Stimulated activated CD8-positive, alpha-beta memory T cell treated with anti-CD3 and anti-CD28 coated beads, Interleukin-15, amount 100 ng/mL, for 4 hours (primary cell): Measurements from ENCODE around the gene GSAP.

Source experiments
- DNase-seq, 2 donors: peaks; one replicate each; pipeline ENCODE4 v3.0.0-alpha.2; 2020; ENCODE audit warnings: low read depth in 2 of 2

Gene GSAP

DNA sequence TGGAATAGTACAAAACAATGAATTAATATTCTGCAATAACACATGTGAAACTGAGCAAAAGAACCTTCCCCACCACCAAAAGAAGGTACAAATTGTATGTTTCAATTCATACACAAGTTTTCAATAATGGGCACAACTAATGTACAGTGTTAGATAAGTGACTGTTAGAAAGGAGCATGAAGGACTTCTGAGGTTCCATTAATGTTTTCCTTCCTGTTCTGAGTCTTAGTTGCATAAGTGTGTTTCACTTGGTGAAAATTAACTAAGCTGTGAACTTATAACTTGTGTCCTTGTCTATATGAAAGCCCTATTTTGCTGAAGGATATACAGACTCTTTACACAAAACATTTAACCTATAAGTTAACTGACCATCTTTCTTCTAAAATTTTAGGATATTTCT lies 8.2 kb downstream of the GSAP start:
- no peak for DNase-seq

DNA sequence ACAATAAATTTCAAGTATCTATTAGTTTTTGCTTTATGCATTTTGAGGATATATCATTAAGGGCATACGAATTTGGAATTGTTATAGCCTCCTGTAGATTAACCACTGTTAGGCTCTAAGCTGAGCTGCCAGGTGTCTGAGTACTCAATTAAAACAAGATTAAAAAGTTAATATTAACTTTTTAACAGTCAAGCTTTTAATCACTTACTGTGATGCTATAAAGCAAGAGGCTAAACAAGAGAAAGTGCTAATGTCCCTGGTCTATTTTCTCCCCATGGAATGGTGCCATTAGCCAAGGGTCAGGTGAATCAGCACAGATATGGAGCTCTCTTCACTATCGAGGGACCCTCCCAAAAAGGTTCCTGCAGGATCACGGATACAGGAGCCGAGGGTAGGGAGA lies 9.7 kb downstream of the GSAP start:
- DNase-seq = no peak

DNA sequence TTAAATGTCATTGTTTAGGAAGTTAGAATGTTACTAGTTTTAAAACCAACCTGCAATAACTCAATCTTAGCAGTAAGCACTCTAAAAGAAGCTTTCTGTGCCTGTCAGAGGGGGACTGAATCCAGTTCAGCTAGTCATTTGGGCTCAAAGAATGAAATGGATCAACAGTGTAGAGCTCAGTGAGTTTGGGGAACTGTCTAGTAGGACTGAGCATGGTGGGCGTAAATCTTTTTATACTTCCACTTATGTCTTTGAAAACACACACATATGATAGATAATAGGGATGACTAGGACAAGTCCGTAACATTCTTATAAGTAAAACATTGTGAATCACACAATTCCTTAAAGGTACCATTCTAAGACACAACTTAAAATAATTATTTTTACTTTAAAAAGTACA lies 11.5 kb downstream of the GSAP start:
- no peak for DNase-seq

DNA sequence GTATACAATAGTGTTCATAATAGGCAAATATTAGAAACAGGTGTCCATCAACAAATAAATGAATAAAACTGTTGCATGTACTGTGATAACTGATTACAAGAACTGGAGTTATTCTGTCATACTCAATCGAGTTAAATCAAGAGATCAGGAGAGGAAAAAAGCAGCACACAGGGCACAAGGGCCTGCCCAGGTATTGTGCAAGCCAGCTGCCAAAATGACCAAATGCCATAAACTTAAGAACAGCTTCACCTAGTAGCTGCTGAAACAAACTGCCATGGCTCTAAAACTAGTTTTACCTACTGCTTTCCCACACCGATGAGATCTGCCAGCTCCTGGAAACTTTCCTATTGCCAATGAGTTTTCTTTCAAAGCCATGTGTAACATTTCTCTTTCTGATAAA lies 12.2 kb downstream of the GSAP start:
- no peak for DNase-seq

DNA sequence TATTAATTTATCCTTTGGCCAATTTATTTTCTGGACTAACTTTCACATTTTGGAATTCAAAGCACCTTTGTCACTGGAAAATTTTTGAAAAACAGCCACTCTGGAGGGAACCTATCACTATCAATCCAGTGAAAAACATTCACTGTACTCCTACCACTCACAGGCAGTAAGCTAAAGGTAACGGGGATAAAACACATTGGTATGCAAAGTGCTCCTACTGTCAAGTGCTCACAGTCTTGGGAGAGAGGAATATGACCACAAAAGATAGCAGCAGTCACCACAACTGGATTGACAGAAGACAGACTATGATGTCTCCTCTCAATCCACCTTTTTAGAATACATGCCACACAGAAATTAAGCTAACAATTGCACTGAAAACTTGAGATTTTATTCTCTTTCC lies 13.3 kb downstream of the GSAP start:
- DNase-seq = no peak

DNA sequence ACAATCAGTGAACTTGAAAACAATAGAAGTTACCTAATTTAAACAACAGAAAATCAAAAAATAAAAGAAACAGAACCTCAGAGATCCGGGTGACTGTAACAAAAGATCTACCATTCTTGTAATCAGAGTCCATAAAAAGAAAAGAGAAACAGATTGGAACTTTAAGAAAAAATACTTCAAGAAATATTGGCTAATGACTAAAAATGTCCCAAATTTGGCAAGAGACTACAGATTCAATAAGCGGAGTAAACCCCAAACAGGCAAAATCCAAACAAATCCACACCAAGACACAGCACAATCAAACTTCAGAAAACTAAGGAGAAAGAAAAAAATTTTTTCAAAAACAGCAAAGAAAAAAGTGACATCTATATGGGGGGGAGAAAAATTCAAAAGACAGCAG lies 15.1 kb downstream of the GSAP start:
- no peak for DNase-seq

DNA sequence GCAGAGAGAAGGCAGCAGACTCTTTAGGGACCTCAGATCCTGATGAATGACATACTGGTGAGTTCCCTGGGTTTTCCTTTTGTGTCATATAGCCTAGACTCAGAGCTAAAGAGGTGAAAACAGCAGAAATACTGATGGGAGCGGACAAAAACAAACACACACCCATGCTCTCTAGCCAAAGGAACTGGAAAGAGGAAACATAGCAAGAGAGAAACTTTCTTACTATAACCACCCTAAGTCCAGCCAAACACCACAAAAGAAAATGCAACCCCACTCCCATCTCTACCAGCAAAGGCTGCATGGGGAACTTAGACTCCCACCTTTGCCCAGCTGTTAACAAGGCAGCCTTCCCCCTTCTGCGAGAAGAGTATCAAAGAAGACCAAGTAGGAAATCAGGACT lies 16.3 kb downstream of the GSAP start:
- DNase-seq = no peak

DNA sequence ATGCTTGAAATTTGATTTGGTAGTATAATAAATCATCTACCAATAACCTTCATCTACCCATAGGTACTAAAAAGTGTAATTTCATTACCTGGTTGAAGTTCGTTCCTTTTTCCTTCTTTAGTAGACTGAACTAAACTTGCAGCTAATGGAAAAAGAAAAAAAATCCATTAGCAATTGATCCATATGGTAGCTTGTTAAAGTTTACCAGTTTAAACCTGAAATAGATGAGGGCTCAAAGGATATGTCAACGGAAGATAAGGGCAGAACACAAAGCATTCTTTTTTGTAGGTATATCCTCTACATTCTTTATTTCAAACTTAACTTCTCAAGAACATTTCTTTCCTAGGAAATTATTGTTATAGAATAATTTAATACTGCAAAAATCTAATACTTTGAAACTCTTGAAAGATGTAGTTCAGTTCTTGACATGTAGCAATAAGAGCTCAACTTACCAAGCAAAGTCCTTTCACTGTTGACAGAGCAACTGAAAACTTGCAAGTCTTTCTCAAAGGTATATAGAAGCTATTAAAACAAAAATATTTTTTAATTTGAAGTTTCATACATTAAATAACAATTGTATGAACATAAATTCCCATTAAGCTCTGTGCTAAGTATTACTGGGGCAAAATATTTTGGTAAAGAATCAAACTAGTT lies 19.1 kb downstream of the GSAP start:
- DNase-seq = no peak

DNA sequence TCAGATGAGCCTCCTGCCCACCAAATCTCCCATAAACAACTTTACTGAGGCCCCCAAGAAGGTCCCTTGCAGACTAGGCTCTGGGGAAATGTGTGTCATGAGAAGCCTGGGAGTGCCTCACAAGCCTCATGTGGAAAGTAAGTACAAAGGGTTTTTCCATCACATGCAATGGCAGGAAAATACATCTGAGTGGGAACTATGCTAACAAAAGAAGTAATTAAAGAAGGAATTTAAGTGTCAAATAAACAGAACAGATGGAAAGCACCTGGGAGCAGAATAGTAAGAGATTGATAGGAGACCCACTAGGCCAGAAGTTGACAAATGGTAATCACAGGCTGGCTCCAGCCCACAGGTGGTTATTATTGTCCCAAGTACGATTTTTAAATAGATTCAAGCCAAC lies 20.5 kb downstream of the GSAP start:
- DNase-seq = no peak

DNA sequence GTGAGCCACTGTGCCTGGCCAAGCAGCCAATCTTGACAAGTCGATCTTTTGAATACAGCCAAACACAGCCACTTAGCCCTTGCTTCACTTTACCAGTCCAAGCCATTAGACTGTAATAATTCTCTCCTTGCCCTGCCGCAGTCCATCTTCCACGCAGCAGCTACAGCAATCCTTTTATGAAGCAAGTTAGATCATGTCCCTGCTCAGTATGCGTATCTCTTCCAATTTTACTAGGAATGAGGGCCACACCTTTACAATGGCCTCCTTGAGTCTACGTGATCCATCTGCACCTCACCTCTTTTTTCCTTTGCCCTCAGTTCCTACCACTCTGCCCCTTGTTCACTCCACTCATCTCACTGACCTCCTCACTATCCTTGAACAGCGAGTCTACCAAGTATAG lies 22.2 kb downstream of the GSAP start:
- no peak for DNase-seq

DNA sequence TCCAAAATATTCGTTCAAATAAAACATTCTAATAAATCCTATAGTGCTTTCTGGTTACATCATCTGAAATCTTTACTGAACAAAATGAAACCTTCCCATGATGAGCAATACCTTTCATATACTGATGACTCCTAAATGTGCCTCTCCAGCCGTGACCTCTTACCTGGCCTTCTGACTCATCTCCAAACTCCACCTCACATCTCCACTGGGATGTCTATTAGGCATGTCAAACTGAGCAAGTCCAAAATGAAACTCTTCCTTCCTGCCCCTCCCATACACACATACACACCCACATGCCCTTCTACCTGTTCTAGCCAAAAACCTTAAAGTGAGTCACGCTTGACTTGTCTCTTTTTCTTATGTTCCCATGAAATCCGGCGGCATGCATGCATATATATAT lies 22.9 kb downstream of the GSAP start:
- no peak for DNase-seq

DNA sequence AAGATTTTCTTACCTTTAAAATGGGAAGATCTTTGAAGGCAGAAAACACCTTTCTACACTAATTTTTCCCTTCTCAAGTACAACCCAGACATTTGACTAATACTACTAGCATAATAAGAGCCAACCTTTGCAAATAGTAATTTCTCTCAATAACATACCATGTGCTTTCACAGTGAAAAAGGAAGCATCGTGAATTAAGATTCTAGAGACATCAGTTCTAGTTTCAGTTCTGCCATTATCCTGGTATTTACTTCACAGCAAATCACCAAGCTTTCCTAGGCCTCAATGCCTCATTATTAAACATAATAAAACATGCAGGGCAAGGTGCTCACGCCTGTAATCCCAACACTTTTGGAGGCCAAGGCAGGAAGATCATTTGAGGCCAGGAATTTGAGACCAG lies 24.9 kb downstream of the GSAP start:
- no peak for DNase-seq

DNA sequence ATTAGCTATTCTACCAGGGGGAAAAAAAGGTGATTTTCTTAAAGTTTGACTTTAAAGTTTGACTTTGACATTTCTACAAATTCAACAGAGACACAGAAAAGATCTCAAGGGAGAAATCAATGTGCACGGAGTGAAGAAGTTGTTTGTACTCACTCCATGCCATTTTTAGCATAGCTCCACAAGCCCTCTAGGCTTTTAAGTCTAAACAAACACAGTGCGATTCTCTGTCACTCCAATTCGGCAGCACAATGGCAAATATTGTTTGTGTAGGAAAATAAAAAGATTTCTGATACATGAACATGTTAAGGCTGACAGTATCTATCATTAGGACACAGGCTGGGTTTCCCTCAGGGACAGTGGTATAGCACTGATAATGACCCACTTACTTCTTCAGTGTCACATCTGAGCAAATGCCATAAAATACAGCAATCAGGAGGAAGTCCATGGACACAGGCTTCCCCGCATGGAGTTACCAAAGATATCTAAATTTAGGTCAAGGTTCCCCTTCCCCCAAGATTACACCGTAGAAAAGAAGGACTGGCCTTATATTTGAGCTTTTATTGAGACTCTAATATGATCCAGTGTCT lies 28.0 kb downstream of the GSAP start:
- no peak for DNase-seq

DNA sequence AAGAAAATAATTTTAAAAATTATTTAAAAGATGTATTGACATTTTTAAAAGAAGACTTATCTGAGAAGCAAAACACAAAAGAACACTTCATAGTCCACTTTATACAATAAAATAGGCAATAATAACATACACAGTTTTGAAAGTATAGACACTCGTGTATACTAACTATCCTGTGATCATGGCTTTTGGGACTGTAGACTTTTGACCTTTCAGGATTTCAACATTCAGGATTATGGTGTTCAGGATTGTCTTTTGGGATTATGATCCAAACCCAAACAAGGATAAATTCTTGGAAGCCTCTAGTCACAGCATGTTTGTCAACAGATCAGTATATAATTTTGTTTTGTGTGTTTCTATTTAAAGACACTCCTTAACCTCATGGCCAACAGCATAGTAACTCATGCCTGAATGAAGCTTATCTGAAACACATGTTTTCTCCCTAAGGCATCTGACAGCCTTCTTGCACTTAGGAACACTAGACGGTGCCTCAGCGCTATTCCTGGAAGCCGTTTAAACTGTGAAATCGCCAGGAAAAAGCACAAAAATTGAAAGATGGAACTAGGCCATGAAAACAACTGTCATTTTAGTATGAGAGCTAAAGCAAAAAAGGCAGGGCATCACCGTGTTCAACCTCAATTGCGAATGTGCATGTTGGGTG lies 29.9 kb downstream of the GSAP start:
- no peak for DNase-seq

DNA sequence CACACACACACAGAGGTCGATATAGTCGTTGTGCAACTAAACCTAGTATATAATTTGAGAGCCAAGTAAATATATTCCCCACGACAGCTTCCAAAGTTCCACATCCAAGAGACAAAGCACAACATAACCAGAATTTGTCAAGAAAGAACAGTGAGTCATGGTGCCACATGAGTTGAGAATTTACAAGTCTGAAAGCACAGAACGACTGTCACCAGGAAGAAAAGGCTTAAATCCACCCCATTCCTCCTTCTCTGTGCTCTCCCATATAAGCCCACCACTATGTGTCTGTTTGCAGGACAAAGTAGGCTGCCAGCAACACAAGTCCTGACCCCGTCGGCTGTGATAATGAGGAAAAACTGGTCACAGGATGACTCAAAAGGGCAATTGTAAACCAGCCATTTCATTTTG lies 32.8 kb downstream of the GSAP start:
- no peak for DNase-seq

DNA sequence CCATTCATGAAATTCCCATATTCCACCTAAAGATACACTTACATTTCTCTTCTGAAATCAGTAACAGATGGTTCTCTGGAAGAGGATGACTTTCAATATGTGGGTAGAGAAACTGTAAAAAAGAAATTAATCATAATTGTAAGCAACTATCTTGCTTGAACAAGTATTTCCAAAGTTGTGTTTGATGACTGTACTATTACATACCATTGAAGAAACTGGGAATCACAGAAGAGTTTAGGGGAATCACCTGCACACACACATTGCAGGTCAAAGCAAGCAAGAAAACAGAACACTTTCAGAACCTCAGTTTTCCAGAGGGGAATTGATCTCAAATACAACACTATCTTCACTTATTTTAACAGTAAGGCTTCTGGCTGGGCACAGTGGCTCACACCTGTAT lies 33.6 kb downstream of the GSAP start:
- DNase-seq = no peak

DNA sequence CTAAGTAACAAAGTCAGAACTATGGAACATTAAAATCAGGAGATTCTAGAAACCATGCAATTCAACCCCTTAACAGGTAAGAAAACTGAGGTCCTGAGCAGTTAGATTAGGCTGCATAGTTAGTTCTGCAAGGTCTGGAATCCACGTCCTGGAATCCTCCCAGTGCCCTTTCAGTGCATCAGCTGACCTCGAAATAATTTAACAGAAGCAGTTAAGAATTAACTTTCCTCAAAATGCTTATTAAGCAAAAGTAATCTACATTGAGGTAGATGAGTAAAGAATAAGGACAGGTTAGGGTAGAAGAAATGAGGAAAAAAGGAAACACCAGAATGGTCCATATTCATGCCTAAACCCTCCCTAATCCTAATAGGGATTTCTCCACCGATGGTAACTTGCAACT lies 37.6 kb downstream of the GSAP start:
- DNase-seq = no peak

DNA sequence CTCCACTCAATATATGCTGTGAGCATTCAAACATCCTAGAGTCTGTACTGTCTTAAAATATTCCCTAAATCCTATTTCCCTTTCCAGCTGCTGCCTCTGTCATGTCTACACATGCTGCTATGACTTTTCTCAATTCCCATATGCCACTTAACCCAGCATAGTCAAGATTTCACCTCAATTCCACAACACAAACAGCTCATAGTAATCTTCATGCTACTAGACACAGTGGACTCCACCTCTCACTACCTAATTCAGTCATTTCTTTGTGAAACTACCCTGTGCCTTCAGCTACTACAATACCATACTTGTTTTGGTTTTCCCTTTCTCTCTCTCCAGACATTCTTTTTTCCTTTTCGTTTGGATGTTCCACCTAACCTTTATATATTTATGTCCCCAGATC lies 45.5 kb downstream of the GSAP start:
- DNase-seq = no peak

DNA sequence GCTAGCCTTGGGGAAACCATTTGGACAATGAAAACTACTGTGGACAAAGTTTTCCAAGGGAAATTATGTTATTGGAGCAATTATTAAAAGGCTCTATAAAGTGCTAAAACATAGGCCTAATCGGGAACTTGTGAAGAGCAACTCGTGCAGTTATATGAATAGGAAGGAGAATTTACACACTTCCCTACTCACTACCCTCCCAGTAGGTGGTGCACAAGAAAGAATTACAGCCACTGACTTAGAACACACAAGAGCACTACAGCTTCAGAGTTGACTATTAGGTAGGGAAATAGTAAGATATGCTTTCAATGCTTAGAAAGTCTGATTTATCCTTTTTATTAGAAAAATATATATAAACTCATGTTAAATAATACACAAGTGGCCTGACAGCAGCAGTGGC lies 47.2 kb downstream of the GSAP start:
- DNase-seq = no peak

DNA sequence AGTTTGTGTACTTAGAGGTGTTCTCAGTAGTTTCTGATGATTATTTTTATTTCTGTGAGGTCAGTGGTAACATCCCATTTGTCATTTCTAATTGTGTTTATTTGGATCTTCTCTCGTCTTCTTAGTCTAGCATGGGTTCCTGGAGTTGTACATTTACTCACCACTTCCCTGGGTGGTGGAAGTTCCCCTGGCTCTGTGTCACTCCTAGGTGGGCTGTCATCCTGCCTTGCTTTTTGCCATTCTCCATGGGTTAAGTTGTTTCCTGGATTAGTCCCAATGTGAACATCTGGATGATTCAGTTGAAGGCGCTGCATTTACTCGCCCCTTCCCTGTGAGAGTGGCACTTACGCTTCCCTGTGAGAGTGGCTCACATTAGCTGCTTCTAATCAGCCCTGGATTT lies 48.2 kb downstream of the GSAP start:
- no peak for DNase-seq

DNA sequence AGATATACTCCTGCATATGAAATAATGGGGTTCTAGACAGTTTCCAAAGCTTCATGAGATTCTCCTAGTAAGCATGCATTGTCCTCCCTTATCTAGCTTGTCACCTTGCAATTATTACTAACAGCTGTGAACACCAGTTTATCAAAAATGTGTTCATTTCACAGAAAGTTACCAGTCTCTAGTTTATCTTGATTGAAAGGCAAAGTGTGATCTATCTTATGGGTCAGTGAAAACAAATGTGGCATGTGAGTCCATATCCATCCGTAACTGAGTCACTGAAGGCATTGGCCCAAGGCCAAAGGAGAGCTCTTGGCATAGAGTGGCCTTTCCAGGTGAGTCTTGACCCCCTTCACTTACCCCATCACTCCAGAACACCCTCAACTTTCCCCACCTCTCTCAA lies 53.2 kb downstream of the GSAP start:
- no peak for DNase-seq

DNA sequence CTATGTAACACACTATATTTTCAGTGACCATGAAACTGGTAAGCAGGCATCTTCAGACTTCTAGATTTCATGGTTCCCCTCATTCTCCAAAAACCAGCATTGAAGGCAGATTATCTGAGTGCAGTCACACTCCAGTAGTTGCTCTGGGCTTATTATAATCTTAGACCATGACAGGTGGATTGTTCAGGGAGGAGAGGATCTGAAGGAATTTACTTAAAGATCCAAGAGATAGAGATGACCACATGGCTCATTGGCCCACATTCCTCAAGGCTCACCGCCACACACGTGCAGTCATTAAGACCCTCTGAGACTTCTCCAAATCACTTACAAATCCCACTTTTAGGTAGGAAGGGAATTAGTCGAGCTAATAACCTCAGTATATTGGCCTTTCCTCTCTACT lies 55.2 kb downstream of the GSAP start:
- DNase-seq = no peak

DNA sequence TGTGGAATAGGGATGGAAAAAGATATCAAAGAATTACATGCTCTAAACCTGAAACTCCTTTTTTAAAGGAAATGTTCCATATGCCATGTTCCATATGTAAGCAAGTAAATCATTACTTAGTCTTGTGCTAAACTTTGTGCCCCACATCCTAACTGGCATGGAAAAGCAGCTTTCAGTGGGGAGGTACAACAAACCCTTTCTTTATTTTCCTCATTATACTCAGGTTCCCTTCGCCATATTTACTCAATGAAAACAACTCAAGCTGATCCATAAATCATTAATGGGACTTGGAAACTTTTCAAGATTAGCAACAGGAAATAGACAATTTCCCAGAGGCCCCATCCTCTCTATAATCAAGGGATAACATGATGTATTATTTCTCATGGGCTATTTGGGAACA lies 56.0 kb downstream of the GSAP start:
- DNase-seq = no peak

DNA sequence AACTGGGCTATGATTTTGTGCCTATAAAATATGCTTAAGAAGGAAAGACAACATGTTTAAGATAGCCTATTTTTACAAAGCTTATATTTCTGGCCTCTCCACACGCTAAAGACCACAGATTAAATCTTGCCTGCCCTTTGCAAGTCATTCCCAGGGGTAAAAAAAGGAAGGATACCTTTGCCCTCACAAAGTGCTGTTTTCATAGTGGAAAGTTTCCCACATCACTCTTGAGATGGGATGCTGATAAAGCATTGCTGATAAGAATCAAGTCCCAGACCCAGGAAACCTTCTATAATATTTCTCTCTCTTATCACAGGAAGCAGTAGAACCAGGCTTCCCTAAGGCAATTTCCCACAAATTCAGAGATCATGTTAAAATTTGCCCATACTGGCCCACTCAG lies 56.5 kb downstream of the GSAP start:
- DNase-seq = no peak
